Neural progenitor cell (in vitro differentiated cells): ENCODE data around the gene RIOK2. TPM values are rescaled to one million over a fixed set of nuclear protein-coding genes. Genes with fewer than 3 reads are reported as not detected.

Source experiments
- DNase-seq: peaks from one replicate; pipeline ENCODE4 v3.0.0-alpha.2; 2016; ENCODE audit warnings: low spot score
- H2AFZ ChIP-seq: fragments of 200-600 bp; sonication (generic); replicated peaks from 2 replicates; pipeline ENCODE4 v1.6.1; 2016; ENCODE audit warnings: antibody characterized with exemption
- H3F3A ChIP-seq: fragments of 200-600 bp; sonication (generic); 2 replicates; pipeline ENCODE4 v1.6.1; 2016; ENCODE audit warnings: antibody characterized with exemption, low read depth
- H3K27ac ChIP-seq: fragments of 200-600 bp; sonication (generic); 2 replicates; pipeline ENCODE4 v1.5.1; 2016; ENCODE audit warnings: mild to moderate bottlenecking
- H3K27me3 ChIP-seq: fragments of 200-600 bp; sonication (generic); 2 replicates; pipeline ENCODE4 v1.6.1; 2016; ENCODE audit warnings: mild to moderate bottlenecking, moderate library complexity
- H3K36me3 ChIP-seq: fragments of 200-600 bp; sonication (generic); 2 replicates; pipeline ENCODE4 v1.5.1; 2016
- H3K4me1 ChIP-seq: fragments of 200-600 bp; sonication (generic); 2 replicates; pipeline ENCODE4 v1.6.1; 2016; ENCODE audit warnings: mixed run types
- H3K4me2 ChIP-seq: fragments of 200-600 bp; sonication (generic); 2 replicates; pipeline ENCODE4 v1.6.1; 2016
- H3K4me3 ChIP-seq: fragments of 200-600 bp; sonication (generic); 2 replicates; pipeline ENCODE4 v1.5.1; 2016
- H3K79me2 ChIP-seq: fragments of 200-600 bp; sonication (generic); 2 replicates; pipeline ENCODE4 v1.6.1; 2016; ENCODE audit warnings: low read depth
- H3K9ac ChIP-seq: fragments of 200-600 bp; sonication (generic); 2 replicates; pipeline ENCODE4 v1.6.1; 2016
- H3K9me3 ChIP-seq: fragments of 200-600 bp; sonication (generic); 2 replicates; pipeline ENCODE4 v1.5.1; 2016; ENCODE audit warnings: low read depth
- H4K20me1 ChIP-seq: fragments of 200-600 bp; sonication (generic); 2 replicates; pipeline ENCODE4 v1.6.1; 2016; ENCODE audit warnings: low read depth
- H3K27ac Mint-ChIP-seq: 3 replicates; pipeline ENCODE4 v1.8.0; 2021; ENCODE audit warnings: mixed read lengths
- H3K27me3 Mint-ChIP-seq: 2 replicates; pipeline ENCODE4 v1.8.0; 2022; ENCODE audit warnings: low read depth, mild to moderate bottlenecking, inconsistent platforms, moderate library complexity, mixed read lengths; ENCODE audit not compliant: insufficient read depth
- H3K36me3 Mint-ChIP-seq: 3 replicates; pipeline ENCODE4 v1.8.0; 2021; ENCODE audit warnings: mixed read lengths
- H3K4me1 Mint-ChIP-seq: 3 replicates; pipeline ENCODE4 v1.8.0; 2021; ENCODE audit warnings: mixed read lengths
- H3K4me3 Mint-ChIP-seq: 3 replicates; pipeline ENCODE4 v1.8.0; 2021; ENCODE audit warnings: mild to moderate bottlenecking, moderate library complexity, mixed read lengths
- H3K9me3 Mint-ChIP-seq: 3 replicates; pipeline ENCODE4 v1.8.0; 2020; ENCODE audit warnings: mixed read lengths
- CTCF ChIP-seq: fragments of 200-600 bp; sonication (generic); IDR thresholded peaks from 2 replicates; pipeline ENCODE4 v1.5.1; 2017; ENCODE audit warnings: antibody characterized with exemption, mild to moderate bottlenecking
- EZH2 ChIP-seq: fragments of 200-600 bp; sonication (generic); IDR thresholded peaks from 2 replicates; pipeline ENCODE4 v1.6.1; 2017; ENCODE audit warnings: antibody characterized with exemption, mild to moderate bottlenecking, moderate library complexity
- EZH2phosphoT487 ChIP-seq: fragments of 200-600 bp; sonication (generic); IDR thresholded peaks from 2 replicates; pipeline ENCODE4 v1.6.1; 2017; ENCODE audit warnings: antibody characterized with exemption
- total RNA-seq: library from RNA; depleted of rRNA; stranded (reverse); fragments of >200 nt; gene quantifications from 2 replicates; pipeline ENCODE4 v1.2.3, GENCODE V29; 2015; ENCODE audit warnings: low replicate concordance

The RIOK2 gene
- total RNA-seq, 1 donor from 2014 or later, result 33.1 TPM

GRCh38 chr5:97229196-97229595 lies 46.1 kb upstream of the RIOK2 start:
- H3K79me2 ChIP-seq, result no peaks in the 10 kb centered on the region
- no peak overlapping the region for H3K4me3 ChIP-seq
- H3K27ac Mint-ChIP-seq, result no peak overlapping the region
- no peak for DNase-seq
- H3K27me3 Mint-ChIP-seq, result no peaks in the 10 kb centered on the region
- TF ChIP-seq EZH2phosphoT487 (no peak), EZH2 (no peak), CTCF (no peak)
- H3K27ac ChIP-seq, result no peak overlapping the region
- no peaks in the 10 kb centered on the region for H3K27me3 ChIP-seq
- peaks cover 3% of the 10 kb centered on the region for H3K9me3 Mint-ChIP-seq
- no peak overlapping the region for H3K9ac ChIP-seq
- no peaks in the 10 kb centered on the region for H3K36me3 ChIP-seq
- H3K4me3 Mint-ChIP-seq, result no peak overlapping the region
- H2AFZ ChIP-seq, result no peak overlapping the region
- no peaks in the 10 kb centered on the region for H3K36me3 Mint-ChIP-seq
- no peaks in the 10 kb centered on the region for H3F3A ChIP-seq
- no peaks in the 10 kb centered on the region for H4K20me1 ChIP-seq
- H3K4me2 ChIP-seq, result no peak overlapping the region
- no peaks in the 10 kb centered on the region for H3K4me1 ChIP-seq
- no peaks in the 10 kb centered on the region for H3K9me3 ChIP-seq
- H3K4me1 Mint-ChIP-seq, result no peaks in the 10 kb centered on the region

GRCh38 chr5:97225222-97225621 lies 42.2 kb upstream of the RIOK2 start:
- Mint-ChIP-seq H3K4me3 (no peak overlapping the region), H3K36me3 (no peaks in the 10 kb centered on the region), H3K27me3 (no peaks in the 10 kb centered on the region), H3K9me3 (peaks cover 2% of the 10 kb centered on the region), H3K27ac (no peak overlapping the region), H3K4me1 (no peaks in the 10 kb centered on the region)
- no peak for DNase-seq
- H3K79me2 ChIP-seq, result no peaks in the 10 kb centered on the region
- H3K4me1 ChIP-seq, result no peaks in the 10 kb centered on the region
- H3K4me2 ChIP-seq, result no peak overlapping the region
- H3K9ac ChIP-seq, result no peak overlapping the region
- no peaks in the 10 kb centered on the region for H3K27me3 ChIP-seq
- no peaks in the 10 kb centered on the region for H3F3A ChIP-seq
- H3K9me3 ChIP-seq, result no peaks in the 10 kb centered on the region
- H2AFZ ChIP-seq, result no peak overlapping the region
- no peaks in the 10 kb centered on the region for H3K36me3 ChIP-seq
- H3K27ac ChIP-seq, result no peak overlapping the region
- no peaks in the 10 kb centered on the region for H4K20me1 ChIP-seq
- no peak for TF ChIP-seq EZH2phosphoT487
- TF ChIP-seq CTCF, result no peak
- no peak for TF ChIP-seq EZH2
- H3K4me3 ChIP-seq, result no peak overlapping the region

- H3K27me3 Mint-ChIP-seq, result no peaks in the 10 kb centered on the region
- H3K36me3 ChIP-seq, result no peaks in the 10 kb centered on the region
- H3K9me3 ChIP-seq, result no peaks in the 10 kb centered on the region
- H3F3A ChIP-seq, result no peaks in the 10 kb centered on the region
- no peaks in the 10 kb centered on the region for H3K4me1 Mint-ChIP-seq
- no peak overlapping the region for H3K27ac ChIP-seq
- H3K4me3 ChIP-seq, result no peak overlapping the region
- H3K4me1 ChIP-seq, result no peaks in the 10 kb centered on the region
- H2AFZ ChIP-seq, result no peak overlapping the region
- H3K27ac Mint-ChIP-seq, result no peak overlapping the region
- TF ChIP-seq EZH2 (no peak), CTCF (no peak), EZH2phosphoT487 (no peak)
- H3K36me3 Mint-ChIP-seq, result no peaks in the 10 kb centered on the region
- H4K20me1 ChIP-seq, result no peaks in the 10 kb centered on the region
- H3K79me2 ChIP-seq, result no peaks in the 10 kb centered on the region
- peaks cover 2% of the 10 kb centered on the region for H3K9me3 Mint-ChIP-seq
- no peak overlapping the region for H3K4me2 ChIP-seq
- H3K4me3 Mint-ChIP-seq, result no peak overlapping the region
- no peaks in the 10 kb centered on the region for H3K27me3 ChIP-seq
- DNase-seq, result no peak
- H3K9ac ChIP-seq, result no peak overlapping the region
Observed at GRCh38 chr5:97224112-97224750, 41.2 kb upstream of the RIOK2 start.
